HepG2 (cell line): Measurements from ENCODE around the gene ACTRT2. TPM values are rescaled to one million over a fixed set of nuclear protein-coding genes. Genes with fewer than 3 reads are reported as not detected.

Experiments used
- ATAC-seq: fragments of 200-7000 bp; cut with Tn5 transposase; 3 replicates; pipeline ENCODE4 v1.9.1; 2020; ENCODE audit warnings: mild to moderate bottlenecking, moderate library complexity
- BruUV-seq: library from RNA; stranded (reverse); fragments of 400-500 nt; replicated peaks from 2 replicates; lab custom pipeline; 2021; lab: Mats Ljungman, UMichigan
- CTCF ChIA-PET: fragments of 300-600 bp; formaldehyde crosslinking; extraction: SDS; loops from one replicate; lab custom pipeline; 2021; ENCODE audit warnings: low total read pairs, inconsistent platforms, low intra/inter-chr PET ratio; lab: Yijun Ruan, JAX
- POLR2A ChIA-PET: fragments of 350-600 bp; sonication (Branson Sonifier 250); formaldehyde crosslinking; loops from one replicate; lab custom pipeline; 2020; ENCODE audit warnings: antibody characterized with exemption, inconsistent platforms; lab: Yijun Ruan, JAX
- DNase-seq: peaks from one replicate; pipeline ENCODE4 v3.0.0-alpha.2; 2015; ENCODE audit warnings: low spot score
- FAIRE-seq: peaks from 3 replicates; lab custom pipeline; 2011; peaks lifted over from hg19 to GRCh38; lab: Jason Lieb, UNC
- H2AFZ ChIP-seq: one replicate; pipeline ENCODE4 v1.6.1; 2011; ENCODE audit warnings: low read length, inconsistent platforms
- H3K27ac ChIP-seq: fragments of 300-600 bp; 3 replicates; pipeline ENCODE4 v1.8.0; 2011; ENCODE audit warnings: mixed run types, mild to moderate bottlenecking, mixed read lengths, low read length, inconsistent platforms; ENCODE audit not compliant: insufficient read depth; ENCODE audit errors: extremely low read length
- H3K27me3 ChIP-seq, 2 experiments: fragments of 200-600 bp in 1 of 2; 2 replicates in 1 of 2; 3 replicates in 1 of 2; pipeline versions ENCODE4 v1.6.0 to v1.8.0; 2011; ENCODE audit warnings: low read length in 2 of 2, mild to moderate bottlenecking in 2 of 2, moderate library complexity in 2 of 2, inconsistent platforms in 1 of 2; ENCODE audit not compliant: insufficient read depth in 2 of 2, control insufficient read depth in 1 of 2
- H3K36me3 ChIP-seq, 2 experiments: fragments of 200-600 bp in 1 of 2; replicated peaks in 1 of 2; 2 replicates in 1 of 2; 3 replicates in 1 of 2; pipeline versions ENCODE4 v1.5.1 to v1.8.0; 2011; ENCODE audit warnings: low read length in 2 of 2, inconsistent platforms in 1 of 2; ENCODE audit not compliant: insufficient read depth in 2 of 2, control insufficient read depth in 1 of 2
- H3K4me1 ChIP-seq: 2 replicates; pipeline ENCODE4 v1.5.1; 2012; ENCODE audit warnings: low read length, inconsistent platforms; ENCODE audit not compliant: insufficient read depth
- H3K4me2 ChIP-seq: 2 replicates; pipeline ENCODE4 v1.6.0; 2011; ENCODE audit warnings: low read depth, low read length, inconsistent platforms
- H3K4me3 ChIP-seq, 3 experiments: fragments of 200-600 bp in 1 of 3; sonication (generic), shearing (Covaris generic) in 1 of 3; replicated peaks in 1 of 3; 2 replicates each; pipeline ENCODE4 v1.5.1; 2011 to 2016; ENCODE audit warnings: low read length in 3 of 3, inconsistent platforms in 2 of 3, low read depth in 2 of 3, mild to moderate bottlenecking in 2 of 3, control low read depth in 1 of 3, mixed read lengths in 1 of 3; ENCODE audit not compliant: insufficient read depth in 1 of 3
- H3K79me2 ChIP-seq: one replicate; pipeline ENCODE4 v1.6.1; 2011; ENCODE audit warnings: low read length, inconsistent platforms; ENCODE audit not compliant: insufficient read depth
- H3K9ac ChIP-seq: 2 replicates; pipeline ENCODE4 v1.6.0; 2011; ENCODE audit warnings: mild to moderate bottlenecking, low read depth, low read length, inconsistent platforms; ENCODE audit not compliant: insufficient read depth
- H3K9me3 ChIP-seq: 2 replicates; pipeline ENCODE4 v1.5.1; 2012; ENCODE audit warnings: mild to moderate bottlenecking, low read length
- H4K20me1 ChIP-seq: 2 replicates; pipeline ENCODE4 v1.6.0; 2011; ENCODE audit warnings: inconsistent platforms, mild to moderate bottlenecking, low read length, moderate library complexity; ENCODE audit not compliant: insufficient read depth
- AKNA ChIP-seq: sonication (generic); formaldehyde crosslinking; IDR thresholded peaks from 2 replicates; pipeline ENCODE4 v1.4.0; 2020; ENCODE audit warnings: missing genetic modification reagents, borderline replicate concordance
- CEBPG ChIP-seq: IDR thresholded peaks from 2 replicates; pipeline ENCODE4 v1.6.1; 2016
- E2F5 ChIP-seq: sonication (generic); formaldehyde crosslinking; conservative IDR thresholded peaks from 2 replicates; pipeline ENCODE4 v1.4.0; 2020; ENCODE audit warnings: missing genetic modification reagents
- HMG20B ChIP-seq: conservative IDR thresholded peaks from 2 replicates; pipeline ENCODE4 v1.6.1; 2016; ENCODE audit warnings: missing genetic modification reagents, missing compliant biosample characterization
- HNRNPLL ChIP-seq: fragments of 200-400 bp; formaldehyde crosslinking; IDR thresholded peaks from 2 replicates; pipeline ENCODE4 v1.6.1; 2017; ENCODE audit warnings: mild to moderate bottlenecking, low read depth, low read length; ENCODE audit not compliant: poor library complexity, severe bottlenecking
- JDP2 ChIP-seq: sonication (generic); formaldehyde crosslinking; IDR thresholded peaks from 2 replicates; pipeline ENCODE4 v1.8.1; 2022; ENCODE audit warnings: missing genetic modification reagents, borderline replicate concordance
- MAFF ChIP-seq: IDR thresholded peaks from 2 replicates; pipeline ENCODE4 v1.6.1; 2011; ENCODE audit warnings: low read depth, low read length, improper control_type of control experiment
- MEF2D ChIP-seq: sonication (generic); formaldehyde crosslinking; IDR thresholded peaks from 2 replicates; pipeline ENCODE4 v1.5.1; 2020; ENCODE audit warnings: mild to moderate bottlenecking, missing genetic modification reagents
- NBN ChIP-seq: fragments of 450-650 bp; conservative IDR thresholded peaks from 2 replicates; pipeline ENCODE4 v1.6.1; 2017
- SOX13 ChIP-seq, 3 experiments: fragments of 450-650 bp in 1 of 3; sonication (generic) in 1 of 3; formaldehyde crosslinking in 1 of 3; IDR thresholded peaks in 2 of 3; conservative IDR thresholded peaks in 1 of 3; 2 replicates each; pipeline versions ENCODE4 v1.5.0 to v1.6.1; 2016 to 2020; ENCODE audit warnings: antibody characterized with exemption in 1 of 3, mild to moderate bottlenecking in 1 of 3, missing compliant biosample characterization in 1 of 3, missing genetic modification reagents in 1 of 3, moderate library complexity in 1 of 3
- ZFP36L1 ChIP-seq: sonication (generic); formaldehyde crosslinking; IDR thresholded peaks from 2 replicates; pipeline ENCODE4 v1.8.0; 2022; ENCODE audit warnings: mild to moderate bottlenecking, missing genetic modification reagents, moderate library complexity
- ZNF574 ChIP-seq: sonication (generic); formaldehyde crosslinking; IDR thresholded peaks from 2 replicates; pipeline ENCODE4 v1.4.0; 2020; ENCODE audit warnings: missing genetic modification reagents
- WGBS: methylation state at CpG from one replicate; pipeline ENCODE4 v1.1.6; 2017; ENCODE audit warnings: low lambda C conversion rate; 5-methylcytosine and 5-hydroxymethylcytosine counted together
- in situ Hi-C: cut with HindIII; loops from 2 replicates; pipeline ENCODE4 v1.10.0; 2017; ENCODE audit warnings: low pct_unique_long_range_greater_than_20kb; ENCODE audit not compliant: extremely low pct_ligation_motif_present
- intact Hi-C: fragments of 100-400 bp; cut with micrococcal nuclease; formaldehyde crosslinking; loops from one replicate; pipeline ENCODE4 v1.10.0; 2022; ENCODE audit not compliant: unreplicated experiment
- polyA plus RNA-seq, 8 experiments: library from polyadenylated mRNA; depleted of rRNA in 3 of 8; stranded (reverse) in 7 of 8; unstranded in 1 of 8; fragments of >200 nt; fragmentation: Illumina TruSeq in 4 of 8; extraction: Trizol in 4 of 8; gene quantifications; 2 replicates each; pipeline versions ENCODE4 v1.2.1 to v1.2.3, GENCODE V29; 2011 to 2016; ENCODE audit warnings: low read depth in 4 of 8, missing spikeins in 1 of 8, mixed read lengths in 1 of 8; ENCODE audit not compliant: insufficient read depth in 1 of 8
- total RNA-seq, 5 experiments: library from RNA; depleted of rRNA; stranded (reverse); fragments of >200 nt; fragmentation: Illumina TruSeq; extraction: Trizol; gene quantifications; 2 replicates each; pipeline ENCODE4 v1.2.3, GENCODE V29; 2016; ENCODE audit warnings: low read depth in 1 of 5

ACTRT2 gene
- total and polyA plus RNA-seq, 2 of the 13 experiments (the other 11 are each of a cell fraction or from before 2014, with no cell fraction given), result not detected

GRCh38 chr1:3002349-3003038 is 18.8 kb upstream of the ACTRT2 start (continued):
- TF ChIP-seq AKNA (CRISPR knock-in tag) (no peak), ZFP36L1 (no peak)

- Histone ChIP-seq H3K27me3 (peaks cover 3 to 69% of the 10 kb centered on the region in 2 experiments; a peak in 3 of 5 replicates), H4K20me1 (no peaks in the 10 kb centered on the region), H3K4me1 (no peaks in the 10 kb centered on the region), H3K36me3 (no peaks in the 10 kb centered on the region), H3K9me3 (peaks cover 17% of the 10 kb centered on the region), H3K9ac (no peak overlapping the region), H3K27ac (no peak overlapping the region), H3K4me2 (no peak overlapping the region), H2AFZ (no peak overlapping the region), H3K4me3 (no peak overlapping the region), H3K79me2 (no peaks in the 10 kb centered on the region)
- intact Hi-C loops, result no loop called here
- CTCF ChIA-PET, result no interaction called here
- DNase-seq (no peak), ATAC-seq (no peak), FAIRE-seq (no peak)
- in situ Hi-C loops, result no loop called here
- POLR2A ChIA-PET, result no interaction called here
- 24% methylated on average over 4 of the region's 32 CpGs for WGBS
- no TSS peak for BruUV-seq
- TF ChIP-seq E2F5 (no peak), HNRNPLL (no peak), SOX13 (IDR thresholded peaks at IDR 0.05) (no peak), SOX13 (CRISPR knock-in tag; conservative IDR thresholded peaks at IDR 0.05 in 1 of 2, IDR thresholded peaks at IDR 0.05 in 1 of 2) (no peak), MEF2D (CRISPR knock-in tag) (no peak), MAFF (no peak), ZNF574 (CRISPR knock-in tag) (no peak), JDP2 (CRISPR knock-in tag) (no peak), NBN (no peak), HMG20B (no peak), CEBPG (CRISPR knock-in tag) (no peak)
Measured at GRCh38 chr1:3003039-3003940, 18.0 kb upstream of the ACTRT2 start.
